Endothelial cell of umbilical vein (primary cell): ENCODE measurements around the gene PPP5C. TPM values are rescaled to one million over a fixed set of nuclear protein-coding genes. Genes with fewer than 3 reads are reported as not detected.
A peak's percentile ranks its signal among the peaks of the same experiment; 100 is the strongest.

ENCODE experiments used
- BruUV-seq: library from RNA; stranded (reverse); fragments of 400-500 nt; replicated peaks from 2 replicates; lab custom pipeline; 2021; lab: Mats Ljungman, UMichigan
- CTCF ChIA-PET: fragments of 300-600, 350-600 bp; sonication (Branson Sonifier 250); formaldehyde crosslinking; loops from one replicate; lab custom pipeline; 2021; ENCODE audit warnings: antibody characterized with exemption, inconsistent platforms; lab: Charles Lee
- POLR2A ChIA-PET: fragments of 300-600, 350-600 bp; sonication (Branson Sonifier 250); formaldehyde crosslinking; loops from one replicate; lab custom pipeline; 2021; ENCODE audit warnings: antibody characterized with exemption, inconsistent platforms; lab: Charles Lee
- DNase-seq: peaks from one replicate; pipeline ENCODE4 v3.0.0-alpha.2; 2011; ENCODE audit warnings: low read depth, low spot score
- FAIRE-seq: peaks from 2 replicates; lab custom pipeline; 2011; peaks lifted over from hg19 to GRCh38; lab: Jason Lieb, UNC
- H2AFZ ChIP-seq: 2 replicates; pipeline ENCODE4 v1.6.0; 2012; ENCODE audit warnings: low read depth, low read length, control low read depth, inconsistent platforms
- H3K27ac ChIP-seq: 2 replicates; pipeline ENCODE4 v1.5.1; 2011; ENCODE audit warnings: low read depth, mild to moderate bottlenecking, control low read depth, low read length, moderate library complexity; ENCODE audit not compliant: insufficient read depth
- H3K27me3 ChIP-seq, 2 experiments: 2 replicates each; pipeline versions ENCODE4 v1.6.0 to v1.6.1; 2011; ENCODE audit warnings: low read length in 2 of 2, mixed read lengths in 1 of 2; ENCODE audit not compliant: control insufficient read depth in 2 of 2, insufficient read depth in 2 of 2
- H3K36me3 ChIP-seq, 2 experiments: 2 replicates in 1 of 2; 3 replicates in 1 of 2; pipeline ENCODE4 v1.5.1; 2011; ENCODE audit warnings: low read length in 2 of 2, mild to moderate bottlenecking in 1 of 2, moderate library complexity in 1 of 2; ENCODE audit not compliant: control insufficient read depth in 2 of 2, insufficient read depth in 2 of 2; ENCODE audit errors: extremely low read depth in 1 of 2
- H3K4me1 ChIP-seq: 3 replicates; pipeline ENCODE4 v1.5.1; 2011; ENCODE audit warnings: mild to moderate bottlenecking, low read length; ENCODE audit not compliant: control insufficient read depth, insufficient read depth; ENCODE audit errors: extremely low read depth
- H3K4me2 ChIP-seq: 2 replicates; pipeline ENCODE4 v1.6.1; 2011; ENCODE audit warnings: low read length, control low read depth, mixed read lengths; ENCODE audit not compliant: insufficient read depth
- H3K4me3 ChIP-seq, 3 experiments: fragments of 200-600 bp in 1 of 3; sonication (generic), shearing (Covaris generic) in 1 of 3; replicated peaks in 1 of 3; 2 replicates each; pipeline ENCODE4 v1.5.1; 2011 to 2016; ENCODE audit warnings: control low read depth in 3 of 3, low read length in 3 of 3, mild to moderate bottlenecking in 2 of 3, inconsistent platforms in 1 of 3, low read depth in 1 of 3, moderate library complexity in 1 of 3; ENCODE audit not compliant: insufficient read depth in 1 of 3
- H3K79me2 ChIP-seq: 2 replicates; pipeline ENCODE4 v1.6.0; 2012; ENCODE audit warnings: low read length, inconsistent platforms; ENCODE audit not compliant: control insufficient read depth, insufficient read depth
- H3K9ac ChIP-seq: replicated peaks from 2 replicates; pipeline ENCODE3; 2011; ENCODE audit warnings: low read length, control low read depth; ENCODE audit not compliant: insufficient read depth; ENCODE audit errors: extremely low read depth
- H3K9me1 ChIP-seq: replicated peaks from 3 replicates; pipeline ENCODE4 v1.6.0; 2011; ENCODE audit warnings: mild to moderate bottlenecking, low read length; ENCODE audit not compliant: control insufficient read depth, insufficient read depth; ENCODE audit errors: extremely low read depth
- H3K9me3 ChIP-seq: replicated peaks from 2 replicates; pipeline ENCODE4 v1.5.1; 2012; ENCODE audit warnings: low read length, inconsistent platforms; ENCODE audit not compliant: control insufficient read depth, insufficient read depth
- H4K20me1 ChIP-seq: replicated peaks from 2 replicates; pipeline ENCODE3; 2011; ENCODE audit warnings: mild to moderate bottlenecking, low read length; ENCODE audit not compliant: control insufficient read depth, insufficient read depth; ENCODE audit errors: extremely low read depth
- EZH2 ChIP-seq: IDR thresholded peaks from 2 replicates; pipeline ENCODE4 v1.6.1; 2012; ENCODE audit warnings: borderline replicate concordance, low read depth, mild to moderate bottlenecking, moderate library complexity, low read length, inconsistent platforms; ENCODE audit not compliant: severe bottlenecking
- FOS ChIP-seq: IDR thresholded peaks from 2 replicates; pipeline ENCODE4 v1.6.1; 2011; ENCODE audit warnings: mild to moderate bottlenecking, low read length, moderate library complexity, borderline replicate concordance; ENCODE audit not compliant: insufficient read depth
- GATA2 ChIP-seq: IDR thresholded peaks from 2 replicates; pipeline ENCODE4 v1.7.0; 2011; ENCODE audit warnings: low read depth, mild to moderate bottlenecking, moderate library complexity, mixed read lengths, low read length; ENCODE audit not compliant: insufficient read length, insufficient read depth
- JUN ChIP-seq: IDR thresholded peaks from 2 replicates; pipeline ENCODE4 v1.6.1; 2011; ENCODE audit warnings: borderline replicate concordance, low read depth; ENCODE audit not compliant: insufficient read length, insufficient read depth
- MYC ChIP-seq: IDR thresholded peaks from one replicate; pipeline ENCODE4 v1.6.1; 2011; ENCODE audit warnings: mild to moderate bottlenecking, low read depth, low read length
- POLR2A ChIP-seq: IDR thresholded peaks from 2 replicates; pipeline ENCODE4 v1.6.1; 2012; ENCODE audit warnings: low read depth, mild to moderate bottlenecking, control low read depth, low read length
- POLR2AphosphoS5 ChIP-seq: IDR thresholded peaks from 2 replicates; pipeline ENCODE4 v1.6.1; 2012; ENCODE audit warnings: low read depth, mild to moderate bottlenecking, control low read depth, low read length, moderate library complexity; ENCODE audit not compliant: insufficient read depth
- dilution Hi-C: fragments of 300-500 bp; cut with MboI; formaldehyde crosslinking; loops from one replicate; pipeline ENCODE4 v1.15.0; 2019; ENCODE audit warnings: low sequenced_read_pairs; ENCODE audit not compliant: extremely low pct_ligation_motif_present
- intact Hi-C: fragments of 100-400 bp; cut with micrococcal nuclease; formaldehyde crosslinking; loops from one replicate; pipeline ENCODE4 v1.10.0; 2022
- polyA plus RNA-seq, 4 experiments: library from polyadenylated mRNA; depleted of rRNA in 3 of 4; stranded (reverse) in 3 of 4; unstranded in 1 of 4; fragments of >200 nt; gene quantifications; 2 replicates each; pipeline versions ENCODE4 v1.2.1 to v1.2.3, GENCODE V29; 2011 to 2012; ENCODE audit warnings: missing spikeins in 1 of 4
- total RNA-seq: library from RNA; stranded (reverse); gene quantifications from 2 replicates; pipeline ENCODE4 v1.2.3, GENCODE V29; 2021
- TF ChIP-seq, protein P1 (sequence below): IDR thresholded peaks from 2 replicates; pipeline ENCODE4 v1.6.1; 2011; ENCODE audit not compliant: insufficient read depth, insufficient read length
- TF ChIP-seq, protein P2 (sequence below), 2 donors: IDR thresholded peaks; 1 replicate in 1 of 2; 2 replicates in 1 of 2; pipeline ENCODE4 v1.5.1; 2011; ENCODE audit warnings: low read length in 2 of 2, mild to moderate bottlenecking in 2 of 2, moderate library complexity in 2 of 2, control low read depth in 1 of 2, inconsistent platforms in 1 of 2, low read depth in 1 of 2; ENCODE audit not compliant: insufficient read depth in 1 of 2; ENCODE audit errors: extremely low read depth in 1 of 2

The PPP5C gene
- total and polyA plus RNA-seq, 2 donors (not counting 3 experiments of a cell fraction or from before 2014, with no cell fraction given) = 114 to 172 TPM

DNA sequence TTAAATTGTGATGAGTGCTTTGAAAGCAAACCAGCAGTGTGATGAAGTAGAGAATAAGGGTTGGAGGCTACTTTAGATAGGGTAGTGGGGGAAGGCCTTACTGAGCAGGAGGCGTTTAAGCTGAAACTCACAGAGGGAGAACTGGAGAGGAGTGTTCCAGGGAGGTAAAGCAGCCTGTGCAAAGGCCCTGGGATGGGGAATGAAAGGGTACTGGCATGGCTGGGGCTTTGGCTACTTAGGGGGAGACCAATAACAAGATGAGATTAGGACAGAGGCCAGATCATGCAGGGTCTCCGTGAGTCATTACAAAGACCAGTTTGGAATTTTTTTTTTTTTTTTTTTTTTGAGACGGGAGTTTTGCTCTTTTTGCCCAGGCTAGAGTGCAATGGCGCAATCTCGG lies 1.1 kb downstream of the PPP5C start:
- no peaks in the 10 kb centered on the region for H3K9me1 ChIP-seq
- no peaks in the 10 kb centered on the region for H4K20me1 ChIP-seq
- dilution Hi-C loops (no loop called here), intact Hi-C loops (loop anchor here (1.0 kb wide), 4 partner anchors 25 to 68 kb away; no protein-coding TSS in a partner anchor)
- H3K27me3 ChIP-seq = no peaks in the 10 kb centered on the region
- no peak overlapping the region for H3K9ac ChIP-seq
- POLR2A ChIA-PET = no interaction called here
- TF ChIP-seq EZH2 = no peak
- no peak for TF ChIP-seq MYC
- TF ChIP-seq, protein P1, sequence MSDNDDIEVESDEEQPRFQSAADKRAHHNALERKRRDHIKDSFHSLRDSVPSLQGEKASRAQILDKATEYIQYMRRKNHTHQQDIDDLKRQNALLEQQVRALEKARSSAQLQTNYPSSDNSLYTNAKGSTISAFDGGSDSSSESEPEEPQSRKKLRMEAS = no peak
- no peak for TF ChIP-seq POLR2A
- TF ChIP-seq JUN = no peak
- TF ChIP-seq, protein P2, sequence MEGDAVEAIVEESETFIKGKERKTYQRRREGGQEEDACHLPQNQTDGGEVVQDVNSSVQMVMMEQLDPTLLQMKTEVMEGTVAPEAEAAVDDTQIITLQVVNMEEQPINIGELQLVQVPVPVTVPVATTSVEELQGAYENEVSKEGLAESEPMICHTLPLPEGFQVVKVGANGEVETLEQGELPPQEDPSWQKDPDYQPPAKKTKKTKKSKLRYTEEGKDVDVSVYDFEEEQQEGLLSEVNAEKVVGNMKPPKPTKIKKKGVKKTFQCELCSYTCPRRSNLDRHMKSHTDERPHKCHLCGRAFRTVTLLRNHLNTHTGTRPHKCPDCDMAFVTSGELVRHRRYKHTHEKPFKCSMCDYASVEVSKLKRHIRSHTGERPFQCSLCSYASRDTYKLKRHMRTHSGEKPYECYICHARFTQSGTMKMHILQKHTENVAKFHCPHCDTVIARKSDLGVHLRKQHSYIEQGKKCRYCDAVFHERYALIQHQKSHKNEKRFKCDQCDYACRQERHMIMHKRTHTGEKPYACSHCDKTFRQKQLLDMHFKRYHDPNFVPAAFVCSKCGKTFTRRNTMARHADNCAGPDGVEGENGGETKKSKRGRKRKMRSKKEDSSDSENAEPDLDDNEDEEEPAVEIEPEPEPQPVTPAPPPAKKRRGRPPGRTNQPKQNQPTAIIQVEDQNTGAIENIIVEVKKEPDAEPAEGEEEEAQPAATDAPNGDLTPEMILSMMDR (IDR thresholded peaks at IDR 0.05; ENCODE audit: extremely low read depth in 1 of 2, insufficient read depth in 1 of 2, low read depth in 1 of 2, low read length in 2 of 2) = no peak
- no peak for TF ChIP-seq GATA2
- TF ChIP-seq FOS = no peak
- TF ChIP-seq POLR2AphosphoS5 = no peak
- TSS peak; percentile 18 for BruUV-seq
- H3K79me2 ChIP-seq = peaks cover 44% of the 10 kb centered on the region
- H2AFZ ChIP-seq = no peak overlapping the region
- FAIRE-seq (no peak), DNase-seq (no peak)
- H3K36me3 ChIP-seq = peaks cover 0 to under 1% of the 10 kb centered on the region in 2 experiments
- CTCF ChIA-PET = interaction anchor here (0.7 to 4.3 kb wide), 6 partner anchors 14 to 67 kb away, joined by 3 to 20 read pairs (median 5); no protein-coding TSS in a partner anchor
- peak overlapping the region; percentile 78 for H3K4me2 ChIP-seq
- no peak overlapping the region for H3K27ac ChIP-seq
- H3K4me1 ChIP-seq = peaks cover 39% of the 10 kb centered on the region
- peak overlapping the region in 2 of 3 experiments; percentile 53 to 65 for H3K4me3 ChIP-seq
- H3K9me3 ChIP-seq = no peaks in the 10 kb centered on the region
